RCC 7860 (cell line): Measurements from ENCODE around the gene ABCB11.
"Not testable (repeated sequence)": the region's sequence is repeated elsewhere in the genome, so short reads cannot be mapped to it uniquely, and the experiment has no call there.

ENCODE experiments used
- DNase-seq: peaks from one replicate; pipeline ENCODE4 v3.0.0-alpha.2; 2015; ENCODE audit warnings: low spot score
- FAIRE-seq: peaks from 2 replicates; lab custom pipeline; 2012; peaks lifted over from hg19 to GRCh38; lab: Jason Lieb, UNC

The ABCB11 gene

DNA sequence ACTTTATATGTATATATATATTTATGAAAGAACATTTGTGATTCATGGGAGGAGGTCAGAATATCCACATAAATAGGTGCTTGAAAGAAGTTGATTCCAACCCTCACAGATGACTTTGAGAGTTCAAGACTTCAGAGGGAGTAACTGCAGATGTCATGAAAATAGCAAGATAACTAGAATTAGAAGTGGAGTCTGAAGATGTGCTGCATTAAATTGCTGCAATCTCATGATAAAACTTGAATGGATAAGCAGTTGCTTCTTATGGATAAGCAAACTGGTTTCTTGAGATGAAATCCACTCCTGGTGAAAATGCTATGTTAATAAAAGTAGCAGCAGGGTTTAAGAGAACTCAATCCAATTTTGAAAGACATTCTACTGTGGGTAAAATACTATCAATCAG lies 89.8 kb downstream of the ABCB11 start:
- DNase-seq (no peak), FAIRE-seq (no peak)

DNA sequence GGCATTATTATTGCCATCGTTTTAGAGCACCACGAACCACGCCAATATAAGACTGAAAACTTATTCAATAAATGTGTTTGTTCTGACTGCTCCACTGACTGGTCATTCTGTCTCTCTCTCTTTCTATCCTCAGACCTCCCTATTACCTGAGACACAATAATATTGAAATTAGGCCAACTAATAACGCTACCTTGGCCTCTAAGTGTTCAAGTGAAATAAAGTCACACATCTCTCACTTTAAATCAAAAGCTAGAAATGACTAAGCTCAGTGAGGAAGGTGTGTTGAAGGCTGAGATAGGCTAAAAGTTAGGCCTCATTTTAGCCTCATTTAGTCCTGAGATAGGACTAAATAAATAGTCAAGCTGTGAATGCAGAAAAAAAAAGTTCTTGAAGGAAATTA lies 91.2 kb downstream of the ABCB11 start:
- FAIRE-seq (no peak), DNase-seq (no peak)

DNA sequence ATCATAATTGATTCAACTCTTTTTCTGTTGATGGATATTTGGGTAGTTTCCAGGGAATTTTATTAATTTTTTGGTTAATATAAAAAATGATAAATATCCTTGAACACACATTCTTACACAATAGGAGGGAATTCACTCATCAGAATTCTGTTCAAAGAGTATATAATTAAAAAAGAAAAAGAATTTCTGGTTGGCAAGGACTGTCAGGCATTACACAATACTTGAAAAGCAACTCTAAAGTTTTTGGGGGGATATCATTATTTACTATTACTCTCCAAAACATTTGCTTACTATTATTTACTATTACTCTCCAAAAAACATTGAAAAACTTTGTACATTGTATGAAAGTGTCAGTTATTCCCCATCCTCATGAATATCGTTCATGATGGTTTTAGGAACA lies 92.1 kb downstream of the ABCB11 start:
- no peak for DNase-seq
- FAIRE-seq: no peak

- no peak for FAIRE-seq
- DNase-seq: no peak
Measured at GRCh38 chr2:168935810-168936581, 95.1 kb downstream of the ABCB11 start.

DNA sequence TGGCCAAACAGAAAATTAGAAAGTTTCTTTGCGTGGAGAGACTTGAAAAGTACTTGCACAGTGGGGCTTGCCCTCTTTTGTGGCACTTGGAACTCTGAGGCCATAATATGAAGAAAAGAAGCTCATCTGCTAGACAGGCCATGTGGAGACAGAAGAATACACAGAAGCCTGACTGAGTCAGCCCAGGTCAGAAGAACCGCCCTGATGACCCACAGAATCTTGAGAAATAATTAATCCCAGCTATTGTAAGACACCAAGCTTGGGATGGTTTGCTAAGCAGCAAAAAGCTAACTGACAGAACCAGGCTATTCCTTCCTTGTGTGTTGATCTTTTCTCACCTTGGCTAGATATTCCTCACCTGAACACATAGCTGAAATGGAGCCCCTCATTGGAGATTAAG lies 96.3 kb downstream of the ABCB11 start:
- FAIRE-seq (no peak), DNase-seq (no peak)

GRCh38 chr2:168932174-168932573 lies 99.0 kb downstream of the ABCB11 start:
- DNase-seq, FAIRE-seq: not testable (repeated sequence)

DNA sequence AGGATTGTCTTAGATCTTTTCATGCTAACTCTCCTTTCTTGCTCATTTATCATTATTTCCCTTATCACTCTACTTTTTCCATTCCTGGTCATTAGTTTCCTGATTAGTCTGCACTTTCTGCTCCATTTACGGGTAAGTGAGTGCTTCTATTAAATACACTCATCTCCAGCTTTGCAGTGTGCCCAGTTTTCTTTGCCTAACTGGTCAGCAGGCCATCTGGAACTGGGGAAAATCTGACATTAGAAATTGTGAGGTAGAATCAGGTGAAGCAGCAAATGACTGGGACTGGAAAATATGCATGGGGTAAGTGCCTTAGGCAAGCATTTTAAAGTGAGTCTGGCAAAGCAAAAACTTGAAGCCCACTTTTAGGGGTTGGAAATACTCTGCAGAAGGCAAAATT lies 100.9 kb downstream of the ABCB11 start:
- DNase-seq (no peak), FAIRE-seq (no peak)

- FAIRE-seq: no peak
Measured at GRCh38 chr2:168929031-168929430, 102.1 kb downstream of the ABCB11 start.

GRCh38 chr2:168928113-168928831 lies 102.9 kb downstream of the ABCB11 start:
- no peak for DNase-seq
- no peak for FAIRE-seq

More at GRCh38 chr2:168929031-168929430, 102.1 kb downstream of the ABCB11 start:
- DNase-seq: no peak

- DNase-seq: no peak
Measured at GRCh38 chr2:168926621-168927386, 104.3 kb downstream of the ABCB11 start.

DNA sequence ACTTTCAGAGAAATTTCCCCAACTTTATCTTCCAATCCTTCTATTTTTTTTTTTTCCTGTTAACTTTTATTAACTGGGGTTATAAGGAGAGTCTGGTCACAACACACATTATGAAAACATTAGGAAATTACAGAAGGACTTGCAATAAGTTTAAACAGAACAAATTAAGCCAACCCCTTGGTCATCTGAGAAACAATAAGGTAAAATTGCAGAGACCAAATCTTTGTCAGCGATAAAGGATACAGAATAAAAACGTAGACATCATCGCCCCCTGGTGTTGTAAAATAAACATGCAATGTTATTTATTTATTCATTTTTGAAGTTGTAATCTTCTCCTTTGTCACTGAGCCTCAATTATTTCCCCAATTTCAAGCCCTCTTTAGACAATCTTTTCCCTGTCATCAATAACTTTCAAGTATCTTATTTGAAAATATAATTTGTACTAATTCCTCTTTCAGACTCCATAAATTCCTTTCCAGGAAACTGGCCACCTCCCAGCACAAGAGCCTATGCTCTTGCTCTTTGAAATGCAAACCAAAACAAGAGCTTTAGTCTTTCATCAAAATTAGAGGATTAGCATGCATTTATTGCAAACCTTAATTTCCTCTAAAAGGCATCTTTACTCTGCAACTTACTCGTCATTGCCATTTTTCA lies 110.5 kb downstream of the ABCB11 start:
- DNase-seq (peak; percentile 14), FAIRE-seq (peak; percentile 69)

More at GRCh38 chr2:168926621-168927386, 104.3 kb downstream of the ABCB11 start:
- no peak for FAIRE-seq

- no peak for FAIRE-seq
- no peak for DNase-seq
Measured at GRCh38 chr2:168916331-168916675, 114.8 kb downstream of the ABCB11 start.

DNA sequence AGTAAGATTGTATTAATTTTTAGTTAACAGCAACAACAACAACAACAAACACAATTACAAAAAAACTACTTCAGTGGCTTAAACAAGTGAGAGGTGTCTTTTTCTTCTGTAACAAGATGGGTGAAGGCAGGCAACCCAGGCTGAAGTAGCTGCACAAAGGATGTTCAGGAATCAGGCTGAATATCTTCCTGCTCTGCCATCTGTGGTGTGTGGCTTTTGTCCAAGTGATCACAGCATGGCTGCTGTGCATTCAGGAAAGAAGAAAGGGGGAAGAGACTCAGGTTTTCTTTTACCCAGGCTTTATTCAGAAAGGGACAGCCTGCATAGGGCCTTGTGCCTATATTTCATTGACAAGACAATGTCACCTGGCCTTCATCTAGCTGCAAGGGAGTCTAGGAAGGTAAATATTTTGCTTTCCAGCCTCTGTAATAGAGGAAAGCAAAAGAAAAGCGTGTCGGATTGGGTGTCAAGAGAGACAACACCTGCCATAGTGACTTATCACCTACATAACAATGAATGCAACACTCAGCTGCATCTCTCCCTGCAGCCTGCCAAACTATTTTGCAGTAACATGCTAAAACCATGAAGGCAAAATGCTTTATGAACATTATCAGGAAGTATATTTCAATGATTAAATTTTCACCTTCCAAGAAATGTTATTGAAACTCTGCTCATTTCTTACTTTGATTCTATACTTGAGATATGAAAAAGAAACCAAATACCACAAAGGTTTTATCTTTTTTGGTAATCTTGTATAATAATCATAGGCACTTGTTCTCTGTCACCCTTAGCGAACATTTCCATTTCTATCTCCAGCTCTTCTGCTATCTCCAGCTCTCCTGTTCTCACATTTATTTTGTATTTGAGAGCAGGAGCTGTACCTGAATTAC lies 115.4 kb downstream of the ABCB11 start:
- FAIRE-seq (no peak), DNase-seq (no peak)

DNA sequence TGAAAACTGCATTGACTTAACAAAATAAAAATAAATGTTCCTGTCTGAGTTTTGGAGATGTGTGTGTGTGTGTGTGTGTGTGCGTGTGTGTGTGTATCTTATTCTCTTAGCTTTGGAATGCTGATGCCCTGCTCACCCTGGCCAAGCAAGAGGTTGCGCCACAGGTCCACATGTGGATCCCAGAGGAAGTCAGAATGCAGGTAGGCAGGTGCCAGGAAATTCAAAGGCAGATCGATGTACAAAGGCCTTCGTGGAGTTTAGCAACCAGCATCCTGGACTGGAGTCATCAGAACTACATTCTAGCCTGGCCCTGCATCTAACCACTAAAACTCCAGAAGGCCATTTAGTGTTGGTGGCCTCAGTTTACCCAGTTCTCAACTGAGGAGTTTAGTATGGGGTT lies 117.6 kb downstream of the ABCB11 start:
- DNase-seq (no peak), FAIRE-seq (no peak)

- DNase-seq (no peak), FAIRE-seq (no peak)
Measured at GRCh38 chr2:168912901-168913369, 118.2 kb downstream of the ABCB11 start.

DNA sequence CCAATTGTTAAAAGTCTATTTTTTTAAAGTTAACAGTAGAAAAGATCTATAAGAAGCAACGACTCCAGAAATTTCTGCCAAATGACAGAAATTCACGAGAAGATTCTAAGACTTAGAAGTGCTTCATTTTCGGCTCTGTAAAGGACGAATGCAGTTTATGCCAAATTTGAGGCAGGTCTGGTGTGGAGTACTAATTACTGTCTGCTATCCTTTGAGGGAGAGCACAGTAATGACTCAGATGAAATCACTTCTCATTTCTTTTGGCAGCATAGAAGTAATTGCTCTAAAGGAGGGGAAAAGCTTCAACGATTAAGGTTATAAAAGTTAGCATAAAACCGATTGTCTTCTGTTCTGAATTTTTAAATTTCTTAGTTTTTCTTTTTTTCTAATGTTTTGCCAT lies 118.7 kb downstream of the ABCB11 start:
- FAIRE-seq: no peak

GRCh38 chr2:168910330-168910729 lies 120.8 kb downstream of the ABCB11 start:
- FAIRE-seq (no peak), DNase-seq (no peak)

More for the DNA sequence above, 118.7 kb downstream of the ABCB11 start:
- DNase-seq: no peak

- DNase-seq (no peak), FAIRE-seq (no peak)
Measured at GRCh38 chr2:168907940-168908662, 123.0 kb downstream of the ABCB11 start.

GRCh38 chr2:168904358-168904757 lies 126.8 kb downstream of the ABCB11 start:
- DNase-seq (no peak), FAIRE-seq (no peak)
